Uterus (tissue), 2 donors: ENCODE measurements around the gene MKI67.

ENCODE experiments used
- POLR2A ChIP-seq, 2 donors: fragments of 450-650 bp; IDR thresholded peaks; one replicate each; pipeline ENCODE4 v1.6.1; 2016; ENCODE audit warnings: antibody characterized with exemption in 2 of 2, mild to moderate bottlenecking in 1 of 2, moderate library complexity in 1 of 2
- TF ChIP-seq, protein P1 (sequence below), 4 experiments: fragments of 200-600 bp in 2 of 4; fragments of 450-650 bp in 2 of 4; sonication (generic) in 2 of 4; IDR thresholded peaks; one replicate each; pipeline ENCODE4 v1.5.1; 2016 to 2019; ENCODE audit warnings: antibody characterized with exemption in 4 of 4, mild to moderate bottlenecking in 2 of 4, moderate library complexity in 1 of 4

DNA sequence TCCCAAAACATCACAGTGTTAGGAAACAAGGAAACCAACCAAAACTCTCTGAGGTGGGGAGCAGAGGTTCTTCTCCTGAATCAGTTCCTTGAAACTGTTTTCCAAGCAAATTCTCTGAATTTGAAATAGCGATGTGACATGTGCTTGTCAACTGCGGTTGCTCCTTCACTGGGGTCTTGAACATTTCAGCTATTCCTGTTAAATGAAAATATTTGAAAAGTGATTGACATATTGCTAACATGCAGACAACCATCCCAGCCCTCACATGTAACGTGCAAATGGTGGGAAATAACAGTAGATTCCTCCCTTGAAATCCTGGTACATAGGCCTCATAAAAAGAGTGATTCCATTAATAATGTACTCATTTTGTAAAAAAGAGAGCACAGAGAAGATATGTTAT is 15.9 kb downstream of the MKI67 start:
- TF ChIP-seq, protein P1, sequence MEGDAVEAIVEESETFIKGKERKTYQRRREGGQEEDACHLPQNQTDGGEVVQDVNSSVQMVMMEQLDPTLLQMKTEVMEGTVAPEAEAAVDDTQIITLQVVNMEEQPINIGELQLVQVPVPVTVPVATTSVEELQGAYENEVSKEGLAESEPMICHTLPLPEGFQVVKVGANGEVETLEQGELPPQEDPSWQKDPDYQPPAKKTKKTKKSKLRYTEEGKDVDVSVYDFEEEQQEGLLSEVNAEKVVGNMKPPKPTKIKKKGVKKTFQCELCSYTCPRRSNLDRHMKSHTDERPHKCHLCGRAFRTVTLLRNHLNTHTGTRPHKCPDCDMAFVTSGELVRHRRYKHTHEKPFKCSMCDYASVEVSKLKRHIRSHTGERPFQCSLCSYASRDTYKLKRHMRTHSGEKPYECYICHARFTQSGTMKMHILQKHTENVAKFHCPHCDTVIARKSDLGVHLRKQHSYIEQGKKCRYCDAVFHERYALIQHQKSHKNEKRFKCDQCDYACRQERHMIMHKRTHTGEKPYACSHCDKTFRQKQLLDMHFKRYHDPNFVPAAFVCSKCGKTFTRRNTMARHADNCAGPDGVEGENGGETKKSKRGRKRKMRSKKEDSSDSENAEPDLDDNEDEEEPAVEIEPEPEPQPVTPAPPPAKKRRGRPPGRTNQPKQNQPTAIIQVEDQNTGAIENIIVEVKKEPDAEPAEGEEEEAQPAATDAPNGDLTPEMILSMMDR (IDR thresholded peaks at IDR 0.05), result no peak
- no peak for TF ChIP-seq POLR2A (IDR thresholded peaks at IDR 0.05)
